Muscle of back (tissue), 11 donors: Measurements from ENCODE around the gene CDH23. TPM values are rescaled to one million over a fixed set of nuclear protein-coding genes. Genes with fewer than 3 reads are reported as not detected.

Experiments
- DNase-seq, 3 donors: peaks; one replicate each; pipeline versions ENCODE4 v3.0.0 to v3.0.0-alpha.2; 2013
- polyA plus RNA-seq, 10 donors: library from polyadenylated mRNA; unstranded; fragments of 120-200 nt; gene quantifications; one replicate each; pipeline ENCODE4 v1.2.1, GENCODE V29; 2013; ENCODE audit not compliant: insufficient read length in 10 of 10

Gene CDH23
- polyA plus RNA-seq, 10 donors: 3.1 to 5.7 (median 4.1) TPM

GRCh38 chr10:71622154-71622526 is 225.4 kb downstream of the CDH23 start:
- peak in 2 of 3 donors; percentile 35 to 48 for DNase-seq

- no peak for DNase-seq
Observed at GRCh38 chr10:71622616-71623015, 225.9 kb downstream of the CDH23 start.

- DNase-seq: no peak
Observed at GRCh38 chr10:71623098-71623985, 226.6 kb downstream of the CDH23 start.

- no peak for DNase-seq
Observed at GRCh38 chr10:71623986-71624291, 227.2 kb downstream of the CDH23 start.

GRCh38 chr10:71625445-71626175 is 228.9 kb downstream of the CDH23 start:
- no peak for DNase-seq

- DNase-seq: no peak
Observed at GRCh38 chr10:71627230-71627939, 230.7 kb downstream of the CDH23 start.

- no peak for DNase-seq
Observed at GRCh38 chr10:71627956-71628355, 231.2 kb downstream of the CDH23 start.

GRCh38 chr10:71629131-71629530 is 232.4 kb downstream of the CDH23 start:
- no peak for DNase-seq

- no peak for DNase-seq
Observed at GRCh38 chr10:71630168-71630567, 233.4 kb downstream of the CDH23 start.

- DNase-seq: no peak
Observed at GRCh38 chr10:71631007-71631861, 234.5 kb downstream of the CDH23 start.

- no peak for DNase-seq
Observed at GRCh38 chr10:71632200-71632820, 235.6 kb downstream of the CDH23 start.

- no peak for DNase-seq
Observed at GRCh38 chr10:71632896-71633600, 236.3 kb downstream of the CDH23 start.

- DNase-seq: no peak
Observed at GRCh38 chr10:71633920-71634319, 237.2 kb downstream of the CDH23 start.

- DNase-seq: no peak
Observed at GRCh38 chr10:71634531-71635164, 237.9 kb downstream of the CDH23 start.

GRCh38 chr10:71635251-71635866 is 238.6 kb downstream of the CDH23 start:
- no peak for DNase-seq

GRCh38 chr10:71635867-71636266 is 239.1 kb downstream of the CDH23 start:
- no peak for DNase-seq

GRCh38 chr10:71636588-71636987 is 239.9 kb downstream of the CDH23 start:
- no peak for DNase-seq

- no peak for DNase-seq
Observed at GRCh38 chr10:71637305-71637704, 240.6 kb downstream of the CDH23 start.

- DNase-seq: peak in 1 of 3 donors; percentile 39
Observed at GRCh38 chr10:71638064-71638821, 241.5 kb downstream of the CDH23 start.
